Fibroblast of the aortic adventitia (primary cell): ENCODE measurements around the gene GATD1. TPM values are rescaled to one million over a fixed set of nuclear protein-coding genes. Genes with fewer than 3 reads are reported as not detected.

Experiments used
- DNase-seq: peaks from one replicate; pipeline ENCODE4 v3.0.0-alpha.2; 2010; ENCODE audit warnings: low read depth
- H3K4me3 ChIP-seq: 2 replicates; pipeline ENCODE4 v1.5.1; 2011; ENCODE audit warnings: low read depth, mild to moderate bottlenecking, control low read depth, low read length, moderate library complexity
- CTCF ChIP-seq: IDR thresholded peaks from 2 replicates; pipeline ENCODE4 v1.5.1; 2011; ENCODE audit warnings: mild to moderate bottlenecking, low read length, control low read depth, inconsistent platforms; ENCODE audit not compliant: insufficient read depth
- total RNA-seq: library from RNA; depleted of rRNA; stranded (reverse); fragments of >200 nt; gene quantifications from 2 replicates; pipeline ENCODE4 v1.2.3, GENCODE V29; 2012; ENCODE audit warnings: low replicate concordance

The GATD1 gene
- total RNA-seq, 1 donor = 40.6 TPM

- TF ChIP-seq CTCF = no peak
- peak overlapping the region; percentile 68 for H3K4me3 ChIP-seq
- DNase-seq = no peak
These were observed 26.7 kb upstream of the GATD1 start for GRCh38 chr11:803770-804598.

- H3K4me3 ChIP-seq = peak overlapping the region; percentile 68
- TF ChIP-seq CTCF = no peak
- no peak for DNase-seq
These were observed 26.1 kb upstream of the GATD1 start for GRCh38 chr11:803467-803742.

GRCh38 chr11:802693-803466 is 25.6 kb upstream of the GATD1 start:
- no peak for DNase-seq
- no peak for TF ChIP-seq CTCF
- H3K4me3 ChIP-seq = peak overlapping the region; percentile 68

GRCh38 chr11:802018-802617 is 24.8 kb upstream of the GATD1 start:
- no peak for TF ChIP-seq CTCF
- DNase-seq = no peak
- H3K4me3 ChIP-seq = no peak overlapping the region

- no peak for DNase-seq
- no peak for TF ChIP-seq CTCF
- H3K4me3 ChIP-seq = no peak overlapping the region
These were observed 24.0 kb upstream of the GATD1 start for GRCh38 chr11:801097-801780.

- H3K4me3 ChIP-seq = no peak overlapping the region
- no peak for TF ChIP-seq CTCF
- DNase-seq = no peak
These were observed 23.2 kb upstream of the GATD1 start for GRCh38 chr11:800473-800872.
